Measurements from ENCODE around the gene MTMR12.
"Not testable (repeated sequence)": the region's sequence is repeated elsewhere in the genome, so short reads cannot be mapped to it uniquely, and the experiment has no call there.

MTMR12 gene

GRCh38 chr5:32298059-32298415 is 14.7 kb downstream of the MTMR12 start:
- no peak for ATAC-seq (ENCODE audit: insufficient read depth, low read depth)
- H3K9ac ChIP-seq (ENCODE audit: low read depth, low read length): no peak overlapping the region
- TF ChIP-seq EZH2 (IDR thresholded peaks at IDR 0.05; ENCODE audit: borderline replicate concordance, low read depth, low read length, severe bottlenecking): no peak
- TF ChIP-seq, protein P1, sequence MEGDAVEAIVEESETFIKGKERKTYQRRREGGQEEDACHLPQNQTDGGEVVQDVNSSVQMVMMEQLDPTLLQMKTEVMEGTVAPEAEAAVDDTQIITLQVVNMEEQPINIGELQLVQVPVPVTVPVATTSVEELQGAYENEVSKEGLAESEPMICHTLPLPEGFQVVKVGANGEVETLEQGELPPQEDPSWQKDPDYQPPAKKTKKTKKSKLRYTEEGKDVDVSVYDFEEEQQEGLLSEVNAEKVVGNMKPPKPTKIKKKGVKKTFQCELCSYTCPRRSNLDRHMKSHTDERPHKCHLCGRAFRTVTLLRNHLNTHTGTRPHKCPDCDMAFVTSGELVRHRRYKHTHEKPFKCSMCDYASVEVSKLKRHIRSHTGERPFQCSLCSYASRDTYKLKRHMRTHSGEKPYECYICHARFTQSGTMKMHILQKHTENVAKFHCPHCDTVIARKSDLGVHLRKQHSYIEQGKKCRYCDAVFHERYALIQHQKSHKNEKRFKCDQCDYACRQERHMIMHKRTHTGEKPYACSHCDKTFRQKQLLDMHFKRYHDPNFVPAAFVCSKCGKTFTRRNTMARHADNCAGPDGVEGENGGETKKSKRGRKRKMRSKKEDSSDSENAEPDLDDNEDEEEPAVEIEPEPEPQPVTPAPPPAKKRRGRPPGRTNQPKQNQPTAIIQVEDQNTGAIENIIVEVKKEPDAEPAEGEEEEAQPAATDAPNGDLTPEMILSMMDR (IDR thresholded peaks at IDR 0.05; ENCODE audit: borderline replicate concordance, extremely low read depth, low read length, poor library complexity, severe bottlenecking): no peak
- no peaks in the 10 kb centered on the region for H3K4me1 ChIP-seq (ENCODE audit: insufficient read depth, low read length)
- H2AFZ ChIP-seq (ENCODE audit: low read depth, low read length): no peak overlapping the region
- H3K4me3 ChIP-seq (ENCODE audit: low read depth in 1 of 2, low read length in 2 of 2): no peak overlapping the region
- peaks cover 26% of the 10 kb centered on the region for H4K20me1 ChIP-seq (ENCODE audit: insufficient read depth, low read length)
- H3K27me3 ChIP-seq (ENCODE audit: insufficient read depth, low read length, poor library complexity): no peaks in the 10 kb centered on the region
- no peak for DNase-seq
- peaks cover 67% of the 10 kb centered on the region for H3K79me2 ChIP-seq (ENCODE audit: insufficient read depth, low read length)
- H3K4me2 ChIP-seq (ENCODE audit: insufficient read depth, low read length): no peak overlapping the region
- peaks cover 31% of the 10 kb centered on the region for H3K36me3 ChIP-seq (ENCODE audit: insufficient read depth, low read length)
- H3K27ac ChIP-seq (ENCODE audit: low read length): no peak overlapping the region
- no peaks in the 10 kb centered on the region for H3K9me3 ChIP-seq (ENCODE audit: insufficient read depth, low read length, severe bottlenecking)

DNA sequence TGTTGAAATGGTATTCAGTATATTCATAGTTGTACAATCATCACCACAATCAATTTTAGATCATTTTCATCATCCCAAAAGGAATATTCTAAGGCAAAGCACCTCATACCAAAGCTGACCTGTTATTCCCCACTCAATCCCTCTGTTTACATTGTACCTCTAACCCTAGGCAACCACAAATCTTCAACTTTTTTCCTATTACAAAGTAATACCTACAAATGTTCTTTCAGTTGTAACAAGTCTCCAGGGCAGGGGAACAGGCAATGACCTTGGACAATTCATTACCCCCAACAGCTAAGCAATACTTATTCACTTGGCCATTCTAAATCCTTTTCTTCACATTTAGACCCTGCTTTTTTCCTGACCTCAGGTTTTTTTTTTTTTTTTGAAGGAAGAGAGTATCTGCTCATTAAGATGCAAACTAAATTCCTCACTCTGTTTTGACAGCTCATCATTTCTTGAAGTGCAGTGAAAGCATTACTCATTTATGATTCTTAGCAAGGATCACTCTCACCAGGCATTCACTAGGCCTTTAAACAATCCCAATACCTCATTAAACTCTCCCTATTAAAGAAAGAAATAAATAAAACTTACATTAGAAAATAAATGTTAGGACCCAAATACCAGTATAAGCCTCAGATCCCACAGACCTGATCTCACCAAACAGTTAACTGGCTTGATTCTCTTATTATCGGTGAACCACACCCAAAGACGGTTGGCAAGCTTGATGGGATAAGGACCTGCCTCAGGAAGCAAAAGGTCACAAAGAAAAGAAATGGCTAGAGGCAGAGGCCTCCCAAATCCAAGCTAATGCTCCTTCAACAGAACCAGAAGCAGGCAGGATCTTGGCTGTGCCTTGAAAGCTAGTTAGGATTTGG is 15.3 kb downstream of the MTMR12 start:
- Histone ChIP-seq H3K79me2 (ENCODE audit: insufficient read depth, low read length) (peaks cover 63% of the 10 kb centered on the region), H3K27ac (ENCODE audit: low read length) (no peak overlapping the region), H2AFZ (ENCODE audit: low read depth, low read length) (no peak overlapping the region)

GRCh38 chr5:32295966-32296772 is 16.6 kb downstream of the MTMR12 start:
- H3K4me1 ChIP-seq (ENCODE audit: insufficient read depth, low read length); ATAC-seq (ENCODE audit: insufficient read depth, low read depth); H3K27ac ChIP-seq (ENCODE audit: low read length); H3K4me3 ChIP-seq (ENCODE audit: low read depth in 1 of 2, low read length in 2 of 2); H3K9me3 ChIP-seq (ENCODE audit: insufficient read depth, low read length, severe bottlenecking); H3K4me2 ChIP-seq (ENCODE audit: insufficient read depth, low read length); H3K27me3 ChIP-seq (ENCODE audit: insufficient read depth, low read length, poor library complexity); H2AFZ ChIP-seq (ENCODE audit: low read depth, low read length); H3K9ac ChIP-seq (ENCODE audit: low read depth, low read length); DNase-seq: not testable (repeated sequence)
- peaks cover 59% of the 10 kb centered on the region for H3K79me2 ChIP-seq (ENCODE audit: insufficient read depth, low read length)
- peaks cover 31% of the 10 kb centered on the region for H3K36me3 ChIP-seq (ENCODE audit: insufficient read depth, low read length)
- H4K20me1 ChIP-seq (ENCODE audit: insufficient read depth, low read length): peaks cover 24% of the 10 kb centered on the region

More for the DNA sequence above, 15.3 kb downstream of the MTMR12 start:
- Histone ChIP-seq H4K20me1 (ENCODE audit: insufficient read depth, low read length) (peaks cover 26% of the 10 kb centered on the region), H3K9me3 (ENCODE audit: insufficient read depth, low read length, severe bottlenecking) (no peaks in the 10 kb centered on the region), H3K36me3 (ENCODE audit: insufficient read depth, low read length) (peaks cover 31% of the 10 kb centered on the region), H3K4me1 (ENCODE audit: insufficient read depth, low read length) (no peaks in the 10 kb centered on the region), H3K4me3 (ENCODE audit: low read depth in 1 of 2, low read length in 2 of 2) (no peak overlapping the region), H3K27me3 (ENCODE audit: insufficient read depth, low read length, poor library complexity) (no peaks in the 10 kb centered on the region), H3K4me2 (ENCODE audit: insufficient read depth, low read length) (no peak overlapping the region), H3K9ac (ENCODE audit: low read depth, low read length) (no peak overlapping the region)
- TF ChIP-seq, protein P1 (IDR thresholded peaks at IDR 0.05; ENCODE audit: borderline replicate concordance, extremely low read depth, low read length, poor library complexity, severe bottlenecking): no peak
- no peak for TF ChIP-seq EZH2 (IDR thresholded peaks at IDR 0.05; ENCODE audit: borderline replicate concordance, low read depth, low read length, severe bottlenecking)
- ATAC-seq (ENCODE audit: insufficient read depth, low read depth): no peak
- no peak for DNase-seq

- Histone ChIP-seq H3K36me3 (ENCODE audit: insufficient read depth, low read length) (peaks cover 28% of the 10 kb centered on the region), H3K4me3 (ENCODE audit: low read depth in 1 of 2, low read length in 2 of 2) (no peak overlapping the region), H3K9ac (ENCODE audit: low read depth, low read length) (no peak overlapping the region), H3K4me2 (ENCODE audit: insufficient read depth, low read length) (no peak overlapping the region), H3K27me3 (ENCODE audit: insufficient read depth, low read length, poor library complexity) (no peaks in the 10 kb centered on the region), H3K79me2 (ENCODE audit: insufficient read depth, low read length) (peaks cover 35% of the 10 kb centered on the region; the same call in 1 of the 2 replicates), H2AFZ (ENCODE audit: low read depth, low read length) (no peak overlapping the region), H3K4me1 (ENCODE audit: insufficient read depth, low read length) (no peaks in the 10 kb centered on the region), H3K9me3 (ENCODE audit: insufficient read depth, low read length, severe bottlenecking) (no peaks in the 10 kb centered on the region), H3K27ac (ENCODE audit: low read length) (no peak overlapping the region), H4K20me1 (ENCODE audit: insufficient read depth, low read length) (peaks cover 6% of the 10 kb centered on the region)
- ATAC-seq (ENCODE audit: insufficient read depth, low read depth) (no peak), DNase-seq (no peak)
- no peak for TF ChIP-seq EZH2 (IDR thresholded peaks at IDR 0.05; ENCODE audit: borderline replicate concordance, low read depth, low read length, severe bottlenecking)
- TF ChIP-seq, protein P1 (IDR thresholded peaks at IDR 0.05; ENCODE audit: borderline replicate concordance, extremely low read depth, low read length, poor library complexity, severe bottlenecking): no peak
Measured at GRCh38 chr5:32291591-32291990, 21.1 kb downstream of the MTMR12 start.
